HG02642 (cell line): ENCODE measurements around the gene WDCP.

ENCODE experiments used
- ATAC-seq: cut with Tn5 transposase; IDR thresholded peaks from one replicate; pipeline ENCODE4 v1.9.1; 2021; ENCODE audit warnings: mild to moderate bottlenecking; ENCODE audit not compliant: unreplicated experiment, poor library complexity

WDCP gene

GRCh38 chr2:24008672-24009366 is 38.4 kb downstream of the WDCP start:
- no peak for ATAC-seq

- no peak for ATAC-seq
Observed at GRCh38 chr2:24007693-24008092, 39.5 kb downstream of the WDCP start.

GRCh38 chr2:23994567-23994966 is 52.6 kb downstream of the WDCP start:
- no peak for ATAC-seq

GRCh38 chr2:23993736-23994269 is 53.4 kb downstream of the WDCP start:
- ATAC-seq = no peak

GRCh38 chr2:23992931-23993330 is 54.3 kb downstream of the WDCP start:
- no peak for ATAC-seq

GRCh38 chr2:23988371-23988770 is 58.8 kb downstream of the WDCP start:
- no peak for ATAC-seq
